Ectodermal cell (in vitro differentiated cells): ENCODE results near the gene HEXD.

ENCODE experiments used
- H3K27ac ChIP-seq: 2 replicates; pipeline ENCODE4 v1.7.0; 2013; ENCODE audit warnings: mild to moderate bottlenecking, low read depth, low read length; ENCODE audit not compliant: insufficient read depth, poor library complexity, severe bottlenecking
- H3K27me3 ChIP-seq: 2 replicates; pipeline ENCODE4 v1.7.0; 2013; ENCODE audit warnings: mild to moderate bottlenecking, low read length; ENCODE audit not compliant: insufficient read depth, control insufficient read depth, poor library complexity, severe bottlenecking
- H3K36me3 ChIP-seq: one replicate; pipeline ENCODE4 v1.7.0; 2013; ENCODE audit warnings: low read length; ENCODE audit not compliant: control insufficient read depth, insufficient read depth
- H3K4me1 ChIP-seq: one replicate; pipeline ENCODE4 v1.7.0; 2013; ENCODE audit warnings: low read length; ENCODE audit not compliant: control insufficient read depth, insufficient read depth
- H3K4me3 ChIP-seq: 2 replicates; pipeline ENCODE4 v1.7.0; 2013; ENCODE audit warnings: low read depth, low read length, control low read depth; ENCODE audit not compliant: insufficient read depth
- H3K9me3 ChIP-seq: 2 replicates; pipeline ENCODE4 v1.7.0; 2013; ENCODE audit warnings: mild to moderate bottlenecking, low read length, moderate library complexity; ENCODE audit not compliant: control insufficient read depth
- whole genome bisulfite sequencing, 2 experiments: methylation state at CpG; one replicate each; pipeline ENCODE4 v1.1.7; 2013; ENCODE audit warnings: missing lambda C conversion rate in 2 of 2; 5-methylcytosine and 5-hydroxymethylcytosine counted together

Gene HEXD

DNA sequence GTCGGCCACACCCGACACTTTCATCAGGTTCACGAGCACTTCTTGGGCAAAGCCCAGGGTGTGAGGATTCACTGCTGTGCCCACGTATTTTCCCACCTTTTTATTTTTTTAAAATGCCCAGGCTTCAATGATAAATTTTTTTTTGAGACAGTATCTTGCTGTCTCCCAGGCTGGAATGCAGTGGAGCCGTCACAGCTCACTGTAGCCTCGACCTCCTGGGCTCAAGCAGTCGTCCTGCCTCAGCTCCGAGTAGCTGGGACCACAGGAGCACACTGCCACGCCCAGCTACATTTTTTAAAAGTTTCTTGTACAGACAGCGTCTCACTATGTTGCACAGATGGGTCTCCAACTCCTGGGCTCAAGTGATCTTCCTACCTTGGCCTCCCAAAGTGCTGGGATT, 28.8 kb upstream of the HEXD start:
- H3K36me3 ChIP-seq: no peaks in the 10 kb centered on the region
- H3K9me3 ChIP-seq: no peaks in the 10 kb centered on the region
- no peak overlapping the region for H3K27ac ChIP-seq
- WGBS, 2 experiments: 90 to 94% methylated on average over 10 of the region's 10 CpGs
- H3K4me1 ChIP-seq: peaks cover 14% of the 10 kb centered on the region
- H3K4me3 ChIP-seq: no peak overlapping the region
- no peaks in the 10 kb centered on the region for H3K27me3 ChIP-seq

DNA sequence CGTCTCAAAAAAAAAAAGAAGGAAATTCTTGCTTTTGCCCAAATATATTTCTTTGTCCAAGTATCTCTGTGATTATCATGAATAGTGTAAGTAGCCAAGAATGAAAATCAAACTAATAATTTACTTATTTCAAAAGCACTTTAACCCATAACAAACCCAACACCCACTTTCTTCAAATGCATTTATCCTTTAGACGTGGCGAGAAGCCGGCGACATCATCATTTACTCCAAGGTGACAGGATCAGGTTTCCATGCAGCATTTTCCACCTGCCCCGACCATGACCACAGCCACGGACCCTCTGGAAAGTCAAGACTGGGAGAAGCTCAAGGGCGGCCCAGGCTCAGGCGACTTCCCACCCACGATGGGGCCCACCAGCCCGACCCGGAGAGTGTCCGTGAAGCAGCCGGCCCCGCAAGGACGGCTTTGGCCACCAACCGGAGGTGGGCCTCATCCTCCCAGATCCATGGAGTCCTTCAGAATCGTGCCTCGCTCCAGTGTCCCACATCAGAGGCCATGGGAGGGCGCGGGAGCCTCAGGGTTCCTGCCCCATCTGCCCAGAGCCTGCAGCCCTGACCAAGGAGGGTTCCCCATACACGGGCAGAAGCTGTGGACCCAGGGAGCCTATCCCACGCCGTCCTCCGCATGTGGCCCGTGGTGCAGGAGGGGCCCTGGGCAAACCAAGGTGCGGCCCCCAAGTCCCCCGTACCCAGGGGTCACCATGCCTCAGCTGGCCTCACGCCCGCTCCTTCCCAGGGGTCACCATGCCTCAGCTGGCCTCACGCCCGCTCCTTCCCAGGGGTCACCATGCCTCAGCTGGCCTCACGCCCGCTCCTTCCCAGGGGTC, 27.9 kb upstream of the HEXD start:
- no peak overlapping the region for H3K4me3 ChIP-seq
- H3K4me1 ChIP-seq: peaks cover 14% of the 10 kb centered on the region
- no peaks in the 10 kb centered on the region for H3K36me3 ChIP-seq
- no peak overlapping the region for H3K27ac ChIP-seq
- no peaks in the 10 kb centered on the region for H3K9me3 ChIP-seq
- no peaks in the 10 kb centered on the region for H3K27me3 ChIP-seq
- WGBS, 2 experiments: 94 to 95% methylated on average over 29 to 30 of the region's 34 CpGs

DNA sequence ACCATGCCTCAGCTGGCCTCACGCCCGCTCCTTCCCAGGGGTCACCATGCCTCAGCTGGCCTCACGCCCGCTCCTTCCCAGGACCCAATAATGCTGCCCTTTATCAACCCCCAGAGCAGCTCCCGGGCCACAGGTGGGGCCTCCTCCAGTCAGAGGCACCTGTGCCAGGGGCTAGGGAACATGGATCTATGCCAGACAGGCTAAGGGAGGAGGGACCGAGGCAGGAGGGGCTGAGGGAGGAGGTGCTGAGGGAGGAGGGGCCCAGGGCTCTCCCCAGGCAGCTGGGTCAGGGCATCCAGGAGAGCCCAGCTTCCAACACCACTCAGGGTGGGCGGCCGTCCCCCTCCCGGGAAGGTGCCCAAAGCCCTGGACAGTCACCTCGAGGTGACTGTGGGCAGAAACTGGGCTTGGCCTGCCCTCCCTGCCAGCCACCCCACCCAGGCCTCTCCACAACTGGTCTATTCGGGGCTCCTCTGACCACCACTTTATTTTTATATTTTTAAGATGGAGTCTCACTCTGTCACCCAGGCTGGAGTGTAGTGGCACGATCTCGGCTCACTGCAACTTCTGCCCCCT, 27.2 kb upstream of the HEXD start:
- WGBS, 2 experiments: 95 to 96% methylated on average over 13 of the region's 13 CpGs
- Histone ChIP-seq H3K4me1 (peaks cover 9% of the 10 kb centered on the region), H3K27ac (no peak overlapping the region), H3K36me3 (no peaks in the 10 kb centered on the region), H3K4me3 (no peak overlapping the region), H3K27me3 (no peaks in the 10 kb centered on the region), H3K9me3 (no peaks in the 10 kb centered on the region)

DNA sequence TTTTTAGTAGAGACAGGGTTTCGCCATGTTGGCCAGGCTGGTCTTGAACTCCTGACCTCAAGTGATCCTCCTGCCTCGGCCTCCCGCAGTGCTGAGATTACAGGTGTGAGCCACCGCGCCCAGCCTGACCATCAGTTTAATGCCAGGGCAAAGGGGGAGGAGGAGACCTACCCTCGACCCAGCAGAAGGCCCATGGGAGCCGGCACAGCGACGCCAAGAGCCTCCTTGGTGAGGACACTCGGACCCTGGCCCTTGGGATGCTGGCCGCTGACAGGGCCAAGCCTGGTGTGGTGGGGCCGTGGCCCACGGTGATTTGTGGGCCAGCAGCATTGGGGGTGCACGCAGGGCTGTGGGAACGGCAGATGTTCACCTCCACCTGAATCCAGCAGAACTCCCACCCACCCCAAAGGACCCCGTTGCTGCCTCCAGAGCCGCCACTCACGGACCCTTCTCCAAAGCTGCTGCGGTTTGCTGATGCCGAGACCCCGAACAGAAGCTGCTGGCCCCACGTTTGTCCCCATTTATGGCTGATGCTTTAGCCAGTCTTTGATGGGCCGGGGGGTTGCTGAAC, 26.6 kb upstream of the HEXD start:
- H3K4me3 ChIP-seq: no peak overlapping the region
- H3K9me3 ChIP-seq: no peaks in the 10 kb centered on the region
- H3K27ac ChIP-seq: no peak overlapping the region
- H3K36me3 ChIP-seq: no peaks in the 10 kb centered on the region
- H3K27me3 ChIP-seq: no peaks in the 10 kb centered on the region
- 95 to 96% methylated on average over 23 of the region's 23 CpGs for WGBS, 2 experiments
- peaks cover 3% of the 10 kb centered on the region for H3K4me1 ChIP-seq

DNA sequence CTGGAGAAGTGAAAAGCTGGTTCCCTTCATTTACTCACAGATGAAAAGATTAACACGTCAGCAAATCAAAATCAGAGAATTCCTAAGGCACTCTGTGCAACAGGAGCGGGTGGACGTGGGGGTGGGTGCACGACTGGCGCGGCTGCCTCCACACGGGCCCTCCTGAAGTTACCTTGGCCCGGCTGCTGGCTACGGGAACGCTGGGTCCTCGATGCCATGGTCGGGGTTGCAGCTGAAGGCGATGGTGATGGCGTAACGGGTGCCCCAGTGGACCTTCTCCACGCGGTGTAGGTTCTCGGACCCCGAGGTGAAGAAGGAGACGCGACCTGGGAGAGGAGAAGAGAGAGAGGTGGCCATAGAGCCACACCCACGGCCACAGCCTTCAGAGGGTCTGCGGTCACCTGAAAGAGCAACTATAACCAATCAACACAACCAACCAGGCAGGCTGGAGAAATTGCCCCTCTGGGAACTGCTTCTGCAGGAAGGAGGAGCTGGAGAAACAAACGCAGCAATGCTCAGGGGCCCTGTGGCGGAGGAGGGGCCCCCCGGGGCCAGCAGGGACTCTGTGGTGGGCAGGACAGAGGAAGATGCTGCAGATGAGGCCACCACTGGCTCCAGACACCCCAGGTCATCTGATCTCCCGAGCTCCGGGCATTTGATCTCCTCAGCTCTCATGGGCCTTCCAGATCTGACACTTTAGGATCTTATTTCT, 25.8 kb upstream of the HEXD start:
- no peaks in the 10 kb centered on the region for H3K27me3 ChIP-seq
- no peaks in the 10 kb centered on the region for H3K9me3 ChIP-seq
- no peak overlapping the region for H3K4me3 ChIP-seq
- H3K4me1 ChIP-seq: no peaks in the 10 kb centered on the region
- no peaks in the 10 kb centered on the region for H3K36me3 ChIP-seq
- 94 to 95% methylated on average over 28 of the region's 28 CpGs for WGBS, 2 experiments
- no peak overlapping the region for H3K27ac ChIP-seq

DNA sequence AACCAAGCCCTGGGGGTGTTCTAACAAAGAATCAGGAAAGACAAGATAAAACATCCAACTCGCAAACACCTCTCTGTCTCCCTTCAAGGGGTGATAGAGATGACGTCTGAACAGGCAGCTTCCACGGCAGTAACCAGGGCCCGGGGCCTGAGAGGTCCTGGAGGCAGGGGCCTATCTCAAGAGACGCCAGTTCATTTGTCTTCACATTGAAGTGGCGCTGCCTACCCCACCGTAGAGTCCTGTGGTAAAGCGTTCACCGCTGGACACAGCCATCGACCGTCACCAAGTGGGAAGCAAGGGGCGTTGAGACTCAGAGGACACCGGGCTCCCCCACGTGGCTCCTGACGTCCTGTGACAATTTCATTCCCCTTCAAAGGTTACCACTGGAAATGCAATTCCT, 25.2 kb upstream of the HEXD start:
- H3K4me1 ChIP-seq: no peaks in the 10 kb centered on the region
- no peak overlapping the region for H3K27ac ChIP-seq
- no peaks in the 10 kb centered on the region for H3K27me3 ChIP-seq
- no peaks in the 10 kb centered on the region for H3K36me3 ChIP-seq
- H3K9me3 ChIP-seq: no peaks in the 10 kb centered on the region
- H3K4me3 ChIP-seq: no peak overlapping the region
- WGBS, 2 experiments: 93 to 94% methylated on average over 15 of the region's 15 CpGs

DNA sequence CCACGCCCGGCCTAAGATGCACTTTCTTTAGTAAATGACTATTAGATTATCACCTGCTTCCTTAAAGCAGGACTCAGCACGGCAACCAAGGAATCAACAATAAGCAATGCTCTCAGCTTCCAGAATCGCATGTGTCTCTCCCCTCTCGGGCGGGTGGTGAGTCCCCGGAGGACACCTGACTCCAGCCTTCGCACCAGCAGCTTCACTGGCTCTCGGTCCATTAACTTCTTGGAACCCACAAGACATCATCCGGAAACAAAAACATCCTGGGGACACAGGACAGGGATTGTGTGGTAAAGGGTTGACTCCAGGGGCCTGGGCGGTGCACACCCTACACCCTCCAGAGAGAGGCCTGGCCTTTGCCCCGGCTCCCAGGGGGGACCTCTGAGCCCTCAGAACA, 23.9 kb upstream of the HEXD start:
- Histone ChIP-seq H3K27me3 (no peaks in the 10 kb centered on the region), H3K4me1 (no peaks in the 10 kb centered on the region), H3K27ac (no peak overlapping the region), H3K36me3 (no peaks in the 10 kb centered on the region), H3K9me3 (no peaks in the 10 kb centered on the region), H3K4me3 (no peak overlapping the region)
- 96 to 99% methylated on average over 12 of the region's 12 CpGs for WGBS, 2 experiments

DNA sequence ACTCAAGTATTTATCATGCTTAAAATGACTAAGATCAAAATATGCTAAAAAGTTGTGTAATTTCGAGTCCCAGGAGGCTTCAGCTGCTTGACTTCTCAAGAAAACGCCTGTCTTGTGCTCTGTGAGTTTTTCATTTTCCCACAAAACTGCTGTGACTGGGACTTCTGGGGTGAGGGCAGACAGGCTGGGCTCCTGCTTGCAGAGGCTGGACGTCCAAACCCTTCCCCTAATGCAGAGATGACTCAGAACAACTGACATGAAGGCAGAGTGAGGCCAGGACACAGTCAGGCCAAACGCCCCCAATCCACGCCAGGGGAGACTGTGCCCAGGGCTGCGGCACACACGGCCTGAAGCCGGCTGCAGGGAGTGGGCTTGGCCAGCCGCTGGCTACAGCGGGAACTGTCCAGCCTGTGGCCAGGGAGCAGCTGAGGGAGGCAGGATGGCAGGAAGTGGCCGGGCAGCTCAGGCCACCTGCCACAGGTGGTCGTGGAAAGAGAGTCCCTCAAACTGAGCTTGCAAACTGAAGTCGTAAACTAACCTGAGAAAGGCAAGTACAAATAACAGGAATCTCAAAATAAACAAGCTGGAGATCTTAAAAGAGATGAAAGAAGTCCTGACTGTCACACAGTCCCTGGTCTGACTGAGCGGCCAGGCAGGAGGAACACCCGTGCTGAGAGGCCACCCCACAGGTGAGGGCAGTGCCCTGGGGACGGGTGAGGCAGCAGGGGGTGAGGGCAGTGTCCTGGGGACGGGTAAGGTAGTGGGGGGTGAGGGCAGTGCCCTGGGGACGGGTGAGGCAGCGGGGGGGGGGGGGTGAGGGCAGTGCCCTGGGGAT, 21.3 kb upstream of the HEXD start:
- H3K36me3 ChIP-seq: peaks cover 6% of the 10 kb centered on the region
- H3K27me3 ChIP-seq: no peaks in the 10 kb centered on the region
- no peaks in the 10 kb centered on the region for H3K4me1 ChIP-seq
- H3K4me3 ChIP-seq: no peak overlapping the region
- H3K27ac ChIP-seq: no peak overlapping the region
- no peaks in the 10 kb centered on the region for H3K9me3 ChIP-seq
- WGBS, 2 experiments: 90 to 91% methylated on average over 18 to 19 of the region's 19 CpGs

DNA sequence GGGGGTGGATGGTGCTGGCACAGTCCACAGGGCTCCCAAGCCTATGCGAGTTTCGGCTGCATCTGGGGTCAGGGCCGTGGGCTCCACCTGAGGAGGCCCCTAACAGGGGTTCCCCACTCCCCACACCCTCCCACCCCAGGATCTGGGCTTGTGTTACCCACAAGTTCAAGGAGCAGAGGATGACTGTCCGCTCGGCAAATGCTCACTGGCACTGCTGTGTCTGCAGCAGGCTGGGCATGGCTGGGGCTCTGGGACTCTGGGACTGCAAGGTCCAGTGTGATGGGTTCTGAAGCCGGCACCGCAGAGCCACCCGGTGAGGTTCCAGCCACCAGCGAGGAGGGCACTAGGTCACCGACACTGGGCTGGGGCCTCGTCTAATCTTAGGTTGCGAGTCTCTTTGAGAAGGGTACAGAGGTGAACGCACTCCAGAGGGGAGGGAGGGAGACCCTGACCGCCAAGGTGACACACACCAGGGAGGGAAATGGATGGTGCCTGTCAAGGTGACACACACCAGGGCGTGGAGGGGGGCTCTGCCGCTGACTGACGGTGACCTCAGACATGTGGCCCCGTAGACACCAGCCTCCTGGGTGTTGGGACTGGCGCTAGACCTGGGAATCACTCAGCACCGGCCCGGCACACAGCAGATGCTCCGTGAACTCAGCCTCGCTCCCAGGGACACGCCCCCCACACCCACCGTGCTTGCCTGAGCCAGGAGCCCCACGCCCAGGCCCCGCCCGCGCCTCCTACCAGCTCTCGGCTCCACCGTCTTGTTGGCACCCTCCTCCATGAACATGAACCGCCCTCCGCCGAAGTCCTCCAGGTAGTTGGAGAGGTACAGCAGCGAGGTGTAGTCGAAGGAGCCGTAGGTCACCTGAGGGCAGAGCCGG, 20.5 kb upstream of the HEXD start:
- WGBS, 2 experiments: 92 to 94% methylated on average over 38 of the region's 38 CpGs
- Histone ChIP-seq H3K27ac (no peak overlapping the region), H3K9me3 (no peaks in the 10 kb centered on the region), H3K4me3 (no peak overlapping the region), H3K27me3 (no peaks in the 10 kb centered on the region), H3K36me3 (peaks cover 7% of the 10 kb centered on the region), H3K4me1 (no peaks in the 10 kb centered on the region)
